Stimulated activated CD4-positive, alpha-beta T cell treated with anti-CD3 and anti-CD28 coated beads, TNF-alpha, amount 100 ng/mL, for 24 hours (primary cell): ENCODE measurements around the gene CBX8.

Experiments
- DNase-seq, 3 experiments: peaks; one replicate each; pipeline ENCODE4 v3.0.0-alpha.2; 2020; ENCODE audit warnings: low read depth in 3 of 3

The CBX8 gene

GRCh38 chr17:79835470-79835899 lies 38.6 kb upstream of the CBX8 start:
- no peak for DNase-seq

GRCh38 chr17:79834565-79835469 lies 37.9 kb upstream of the CBX8 start:
- DNase-seq, result no peak

GRCh38 chr17:79833744-79834564 lies 37.1 kb upstream of the CBX8 start:
- DNase-seq, result no peak

GRCh38 chr17:79833110-79833450 lies 36.2 kb upstream of the CBX8 start:
- no peak for DNase-seq

- DNase-seq, result no peak
Observed at GRCh38 chr17:79832218-79833109, 35.6 kb upstream of the CBX8 start.

- no peak for DNase-seq
Observed at GRCh38 chr17:79831265-79832217, 34.7 kb upstream of the CBX8 start.

- DNase-seq, result no peak
Observed at GRCh38 chr17:79830763-79831264, 33.9 kb upstream of the CBX8 start.

GRCh38 chr17:79830303-79830702 lies 33.4 kb upstream of the CBX8 start:
- DNase-seq, result no peak

GRCh38 chr17:79829457-79829856 lies 32.6 kb upstream of the CBX8 start:
- DNase-seq, result no peak

- DNase-seq, result no peak
Observed at GRCh38 chr17:79829004-79829403, 32.1 kb upstream of the CBX8 start.

- no peak for DNase-seq
Observed at GRCh38 chr17:79826841-79827578, 30.1 kb upstream of the CBX8 start.

- no peak for DNase-seq
Observed at GRCh38 chr17:79826204-79826680, 29.4 kb upstream of the CBX8 start.

- DNase-seq, result no peak
Observed at GRCh38 chr17:79825580-79825921, 28.7 kb upstream of the CBX8 start.

GRCh38 chr17:79824893-79825579 lies 28.2 kb upstream of the CBX8 start:
- no peak for DNase-seq

GRCh38 chr17:79824234-79824633 lies 27.4 kb upstream of the CBX8 start:
- no peak for DNase-seq

GRCh38 chr17:79822583-79823124 lies 25.8 kb upstream of the CBX8 start:
- DNase-seq, result no peak

- DNase-seq, result no peak
Observed at GRCh38 chr17:79821331-79822095, 24.6 kb upstream of the CBX8 start.

GRCh38 chr17:79820959-79821330 lies 24.1 kb upstream of the CBX8 start:
- no peak for DNase-seq
